NCI-H226 (cell line): ENCODE measurements around the gene PBX1.
"Not testable (repeated sequence)": the region's sequence is repeated elsewhere in the genome, so short reads cannot be mapped to it uniquely, and the experiment has no call there.

Source experiments
- DNase-seq: peaks from one replicate; pipeline ENCODE4 v3.0.0-alpha.2; 2015

Gene PBX1

GRCh38 chr1:164644774-164645644 lies 86.0 kb downstream of the PBX1 start:
- peak; percentile 51 for DNase-seq

GRCh38 chr1:164645921-164646320 lies 86.9 kb downstream of the PBX1 start:
- DNase-seq, result no peak

- no peak for DNase-seq
Measured at GRCh38 chr1:164647211-164647610, 88.2 kb downstream of the PBX1 start.

- peak; percentile 74 for DNase-seq
Measured at GRCh38 chr1:164648636-164649035, 89.7 kb downstream of the PBX1 start.

- no peak for DNase-seq
Measured at GRCh38 chr1:164649146-164649545, 90.2 kb downstream of the PBX1 start.

- no peak for DNase-seq
Measured at GRCh38 chr1:164650531-164650930, 91.5 kb downstream of the PBX1 start.

- DNase-seq, result no peak
Measured at GRCh38 chr1:164651351-164651951, 92.5 kb downstream of the PBX1 start.

- DNase-seq, result not testable (repeated sequence)
Measured at GRCh38 chr1:164652969-164653368, 94.0 kb downstream of the PBX1 start.

GRCh38 chr1:164653705-164654104 lies 94.7 kb downstream of the PBX1 start:
- no peak for DNase-seq

- DNase-seq, result no peak
Measured at GRCh38 chr1:164654200-164654599, 95.2 kb downstream of the PBX1 start.

- no peak for DNase-seq
Measured at GRCh38 chr1:164658864-164659263, 99.9 kb downstream of the PBX1 start.

GRCh38 chr1:164659621-164660411 lies 100.8 kb downstream of the PBX1 start:
- no peak for DNase-seq

- DNase-seq, result peak; percentile 16
Measured at GRCh38 chr1:164660412-164660772, 101.4 kb downstream of the PBX1 start.

- no peak for DNase-seq
Measured at GRCh38 chr1:164660775-164661174, 101.8 kb downstream of the PBX1 start.

GRCh38 chr1:164662462-164662861 lies 103.5 kb downstream of the PBX1 start:
- no peak for DNase-seq

- no peak for DNase-seq
Measured at GRCh38 chr1:164662955-164663354, 104.0 kb downstream of the PBX1 start.

- no peak for DNase-seq
Measured at GRCh38 chr1:164664127-164664526, 105.1 kb downstream of the PBX1 start.

GRCh38 chr1:164667001-164667400 lies 108.0 kb downstream of the PBX1 start:
- DNase-seq, result no peak

GRCh38 chr1:164667600-164667999 lies 108.6 kb downstream of the PBX1 start:
- DNase-seq, result no peak

GRCh38 chr1:164668491-164669400 lies 109.8 kb downstream of the PBX1 start:
- DNase-seq, result no peak

GRCh38 chr1:164670026-164670425 lies 111.0 kb downstream of the PBX1 start:
- DNase-seq, result no peak

- DNase-seq, result no peak
Measured at GRCh38 chr1:164670786-164671185, 111.8 kb downstream of the PBX1 start.
